DOHH2 (cell line): Measurements from ENCODE around the gene UMPS.

Experiments used
- H3F3A ChIP-seq: fragments of 200-600 bp; sonication (generic), shearing (Covaris generic); 2 replicates; pipeline ENCODE4 v1.6.0; 2016; ENCODE audit warnings: antibody characterized with exemption, mild to moderate bottlenecking; ENCODE audit not compliant: control insufficient read depth, insufficient read depth
- H3K27ac ChIP-seq: fragments of 200-600 bp; sonication (generic); 2 replicates; pipeline ENCODE4 v1.5.1; 2014; ENCODE audit warnings: low read depth, mild to moderate bottlenecking, low read length, moderate library complexity
- H3K27me3 ChIP-seq: fragments of 200-600 bp; sonication (generic); 2 replicates; pipeline ENCODE4 v1.6.1; 2014; ENCODE audit warnings: mild to moderate bottlenecking, low read length, mixed read lengths; ENCODE audit not compliant: control insufficient read depth
- H3K36me3 ChIP-seq: fragments of 200-600 bp; sonication (generic); 2 replicates; pipeline ENCODE4 v1.6.1; 2014; ENCODE audit warnings: mild to moderate bottlenecking, low read length, moderate library complexity, mixed read lengths; ENCODE audit not compliant: control insufficient read depth
- H3K4me1 ChIP-seq: fragments of 200-600 bp; sonication (generic); 2 replicates; pipeline ENCODE4 v1.6.1; 2014; ENCODE audit warnings: mild to moderate bottlenecking, low read length, mixed read lengths; ENCODE audit not compliant: control insufficient read depth
- H3K4me2 ChIP-seq: fragments of 200-600 bp; sonication (generic); 2 replicates; pipeline ENCODE4 v1.6.0; 2014; ENCODE audit warnings: mild to moderate bottlenecking, low read length, moderate library complexity
- H3K4me3 ChIP-seq: fragments of 200-600 bp; sonication (generic); 2 replicates; pipeline ENCODE4 v1.5.1; 2014; ENCODE audit warnings: mild to moderate bottlenecking, low read length, mixed read lengths
- H3K79me2 ChIP-seq: fragments of 200-600 bp; sonication (generic); 2 replicates; pipeline ENCODE4 v1.6.1; 2014; ENCODE audit warnings: mild to moderate bottlenecking, low read length, mixed read lengths; ENCODE audit not compliant: control insufficient read depth
- H3K9me2 ChIP-seq: fragments of 200-600 bp; sonication (generic); replicated peaks from 2 replicates; pipeline ENCODE4 v1.6.1; 2014; ENCODE audit warnings: mild to moderate bottlenecking, low read length, mixed read lengths; ENCODE audit not compliant: control insufficient read depth
- H3K9me3 ChIP-seq: fragments of 200-600 bp; sonication (generic); 2 replicates; pipeline ENCODE4 v1.6.1; 2014; ENCODE audit warnings: antibody characterized with exemption, low read length, mixed read lengths; ENCODE audit not compliant: control insufficient read depth, insufficient read depth
- H4K20me1 ChIP-seq: fragments of 200-600 bp; sonication (generic); 2 replicates; pipeline ENCODE4 v1.6.0; 2014; ENCODE audit warnings: low read depth, mild to moderate bottlenecking, antibody characterized with exemption, low read length, moderate library complexity; ENCODE audit not compliant: control insufficient read depth, insufficient read depth
- CTCF ChIP-seq: fragments of 200-600 bp; sonication (generic); IDR thresholded peaks from one replicate; pipeline ENCODE4 v1.5.1; 2014; ENCODE audit warnings: antibody characterized with exemption, mild to moderate bottlenecking, low read depth, low read length; ENCODE audit not compliant: poor library complexity, severe bottlenecking
- EZH2phosphoT487 ChIP-seq: fragments of 200-600 bp; sonication (generic); IDR thresholded peaks from 2 replicates; pipeline ENCODE4 v1.6.1; 2017; ENCODE audit warnings: borderline replicate concordance, mild to moderate bottlenecking, antibody characterized with exemption, low read length, moderate library complexity, mixed read lengths

Gene UMPS

GRCh38 chr3:124684459-124684858 is 45.8 kb upstream of the UMPS start:
- no peaks in the 10 kb centered on the region for H3K9me2 ChIP-seq
- TF ChIP-seq EZH2phosphoT487 (no peak), CTCF (no peak)

GRCh38 chr3:124685067-124685466 is 45.2 kb upstream of the UMPS start:
- Histone ChIP-seq H4K20me1 (no peaks in the 10 kb centered on the region), H3K36me3 (no peaks in the 10 kb centered on the region), H3K27ac (no peak overlapping the region), H3K27me3 (peaks cover 5% of the 10 kb centered on the region), H3K4me2 (no peak overlapping the region), H3K4me1 (no peaks in the 10 kb centered on the region), H3K79me2 (no peaks in the 10 kb centered on the region), H3F3A (no peaks in the 10 kb centered on the region), H3K4me3 (no peak overlapping the region), H3K9me2 (no peaks in the 10 kb centered on the region), H3K9me3 (no peaks in the 10 kb centered on the region)
- TF ChIP-seq CTCF: no peak
- TF ChIP-seq EZH2phosphoT487: no peak

More at GRCh38 chr3:124684459-124684858, 45.8 kb upstream of the UMPS start:
- no peaks in the 10 kb centered on the region for H4K20me1 ChIP-seq
- H3K36me3 ChIP-seq: no peaks in the 10 kb centered on the region
- no peaks in the 10 kb centered on the region for H3F3A ChIP-seq
- no peaks in the 10 kb centered on the region for H3K4me1 ChIP-seq
- no peak overlapping the region for H3K27ac ChIP-seq
- no peaks in the 10 kb centered on the region for H3K9me3 ChIP-seq
- H3K4me2 ChIP-seq: no peak overlapping the region
- no peaks in the 10 kb centered on the region for H3K79me2 ChIP-seq
- peaks cover 5% of the 10 kb centered on the region for H3K27me3 ChIP-seq
- H3K4me3 ChIP-seq: no peak overlapping the region

GRCh38 chr3:124685481-124685880 is 44.8 kb upstream of the UMPS start:
- Histone ChIP-seq H3K4me2 (no peak overlapping the region), H3K4me1 (no peaks in the 10 kb centered on the region), H3K27me3 (peaks cover 5% of the 10 kb centered on the region), H3F3A (no peaks in the 10 kb centered on the region), H3K9me2 (no peaks in the 10 kb centered on the region), H4K20me1 (no peaks in the 10 kb centered on the region), H3K4me3 (no peak overlapping the region), H3K27ac (no peak overlapping the region), H3K36me3 (no peaks in the 10 kb centered on the region), H3K79me2 (no peaks in the 10 kb centered on the region), H3K9me3 (no peaks in the 10 kb centered on the region)
- TF ChIP-seq CTCF (no peak), EZH2phosphoT487 (no peak)
